Testis (tissue), 3 donors: ENCODE measurements around the gene SMG6. TPM values are rescaled to one million over a fixed set of nuclear protein-coding genes. Genes with fewer than 3 reads are reported as not detected.
A peak's percentile ranks its signal among the peaks of the same experiment; 100 is the strongest.

Experiments used
- DNase-seq: peaks from one replicate; pipeline ENCODE4 v3.0.0-alpha.2; 2019
- H3K27ac ChIP-seq, 2 donors: fragments of 200-600 bp; sonication (generic); one replicate each; pipeline ENCODE4 v1.5.1; 2019
- H3K27me3 ChIP-seq: fragments of 200-600 bp; sonication (generic); one replicate; pipeline ENCODE4 v1.5.1; 2019
- H3K36me3 ChIP-seq: fragments of 200-600 bp; sonication (generic); one replicate; pipeline ENCODE4 v1.5.1; 2017; ENCODE audit warnings: low read depth; ENCODE audit errors: missing control alignments
- H3K4me1 ChIP-seq: fragments of 200-600 bp; sonication (generic); one replicate; pipeline ENCODE4 v1.5.1; 2019
- H3K4me3 ChIP-seq, 2 donors: fragments of 200-600 bp; sonication (generic); one replicate each; pipeline ENCODE4 v1.5.1; 2017 to 2019
- H3K9me3 ChIP-seq: fragments of 200-600 bp; sonication (generic); one replicate; pipeline ENCODE4 v1.5.1; 2017
- POLR2A ChIP-seq: fragments of 450-650 bp; IDR thresholded peaks from one replicate; pipeline ENCODE4 v1.6.1; 2017; ENCODE audit warnings: antibody characterized with exemption, mild to moderate bottlenecking, moderate library complexity
- WGBS, 2 donors: methylation state at CpG; one replicate each; pipeline ENCODE4 v1.1.5; 2018; 5-methylcytosine and 5-hydroxymethylcytosine counted together
- intact Hi-C: fragments of 100-400 bp; cut with DNase I; formaldehyde crosslinking; loops from one replicate; pipeline ENCODE4 v1.15.1; 2023; ENCODE audit warnings: low total_unique reads
- polyA plus RNA-seq: library from polyadenylated mRNA; stranded (reverse); fragments of 350-450 nt; fragmentation: Illumina TruSeq; extraction: RNeasy Lipid Tissue Mini Kit (QIAGEN cat#74804); gene quantifications from one replicate; pipeline ENCODE4 v1.2.3, GENCODE V29; 2014; ENCODE audit warnings: low read depth, low replicate concordance; ENCODE audit not compliant: insufficient read depth
- total RNA-seq, 2 donors: library from RNA; depleted of rRNA; stranded (reverse); fragments of >200 nt; gene quantifications; one replicate each; pipeline ENCODE4 v1.2.3, GENCODE V29; 2016
- TF ChIP-seq, protein P1 (sequence below), 3 experiments: fragments of 450-650 bp in 2 of 3; fragments of 200-600 bp in 1 of 3; sonication (generic) in 1 of 3; IDR thresholded peaks; one replicate each; pipeline ENCODE4 v1.5.1; 2016 to 2019; ENCODE audit warnings: antibody characterized with exemption in 3 of 3, mild to moderate bottlenecking in 2 of 3, moderate library complexity in 1 of 3

The SMG6 gene
- total and polyA plus RNA-seq, 3 donors from 2014 or later, result 68.7 to 86.5 (median 80.6) TPM

DNA sequence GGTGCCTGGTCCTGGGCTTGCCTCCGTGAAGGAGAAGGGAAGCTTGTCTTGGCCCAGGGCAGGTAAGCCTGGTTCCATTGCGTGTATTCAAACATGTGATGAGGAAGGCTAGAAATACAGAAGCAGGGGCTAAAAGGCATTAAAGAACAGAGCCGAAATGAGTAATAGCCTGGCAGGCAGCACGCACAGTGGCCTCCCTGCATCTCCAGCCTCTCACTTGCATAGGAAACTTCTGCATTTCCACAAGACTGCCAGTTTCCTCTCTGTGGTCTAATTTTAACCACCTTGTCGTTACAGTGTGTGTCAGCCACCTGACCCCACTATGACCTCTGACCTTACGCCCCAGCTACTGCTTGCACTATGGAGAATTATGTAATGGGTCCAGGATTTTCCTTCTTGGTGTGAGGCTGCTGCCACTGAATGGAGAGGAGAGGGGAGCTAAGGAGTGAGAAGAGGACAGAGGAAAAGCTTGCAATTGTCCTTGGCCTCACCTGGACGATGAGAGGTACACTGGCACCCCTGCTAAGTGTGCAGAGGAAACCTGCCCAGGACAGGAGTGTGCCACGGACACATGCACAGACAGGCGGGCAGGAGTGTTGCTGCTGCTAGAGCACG is 215.9 kb downstream of the SMG6 start:
- H3K36me3 ChIP-seq, result no peaks in the 10 kb centered on the region
- no peak overlapping the region for H3K27ac ChIP-seq
- H3K27me3 ChIP-seq, result no peaks in the 10 kb centered on the region
- no peaks in the 10 kb centered on the region for H3K9me3 ChIP-seq
- no peak for TF ChIP-seq POLR2A
- intact Hi-C loops, result no loop called here
- WGBS, 2 donors, result 51 to 68% methylated on average over 10 of the region's 10 CpGs
- no peak overlapping the region for H3K4me3 ChIP-seq
- no peak for DNase-seq
- peaks cover 67% of the 10 kb centered on the region for H3K4me1 ChIP-seq

DNA sequence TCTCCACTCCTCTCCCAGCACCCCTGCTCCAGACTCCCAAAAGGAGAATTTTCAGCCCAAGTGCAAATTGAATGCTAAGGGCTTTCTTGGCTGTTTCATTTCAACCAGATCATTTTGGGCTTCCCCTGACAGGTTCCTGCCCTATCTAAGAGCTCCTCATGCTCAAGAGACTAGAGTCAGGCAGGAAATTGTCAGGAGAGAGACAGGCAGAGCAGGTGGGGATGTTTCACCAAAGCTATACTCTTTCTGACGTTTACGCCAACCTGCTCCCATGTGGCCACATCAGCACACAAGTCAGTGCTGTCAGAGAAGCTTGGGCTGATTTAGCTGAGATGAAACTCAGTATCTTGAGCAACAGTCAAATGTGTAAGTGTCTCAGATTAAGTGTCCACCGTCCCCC is 217.3 kb downstream of the SMG6 start:
- peak overlapping the region in 1 of 2 donors; percentile 82 for H3K27ac ChIP-seq
- intact Hi-C loops, result no loop called here
- peaks cover 76% of the 10 kb centered on the region for H3K4me1 ChIP-seq
- H3K27me3 ChIP-seq, result no peaks in the 10 kb centered on the region
- no peak for DNase-seq
- H3K9me3 ChIP-seq, result no peaks in the 10 kb centered on the region
- H3K4me3 ChIP-seq, result no peak overlapping the region
- TF ChIP-seq, protein P1, sequence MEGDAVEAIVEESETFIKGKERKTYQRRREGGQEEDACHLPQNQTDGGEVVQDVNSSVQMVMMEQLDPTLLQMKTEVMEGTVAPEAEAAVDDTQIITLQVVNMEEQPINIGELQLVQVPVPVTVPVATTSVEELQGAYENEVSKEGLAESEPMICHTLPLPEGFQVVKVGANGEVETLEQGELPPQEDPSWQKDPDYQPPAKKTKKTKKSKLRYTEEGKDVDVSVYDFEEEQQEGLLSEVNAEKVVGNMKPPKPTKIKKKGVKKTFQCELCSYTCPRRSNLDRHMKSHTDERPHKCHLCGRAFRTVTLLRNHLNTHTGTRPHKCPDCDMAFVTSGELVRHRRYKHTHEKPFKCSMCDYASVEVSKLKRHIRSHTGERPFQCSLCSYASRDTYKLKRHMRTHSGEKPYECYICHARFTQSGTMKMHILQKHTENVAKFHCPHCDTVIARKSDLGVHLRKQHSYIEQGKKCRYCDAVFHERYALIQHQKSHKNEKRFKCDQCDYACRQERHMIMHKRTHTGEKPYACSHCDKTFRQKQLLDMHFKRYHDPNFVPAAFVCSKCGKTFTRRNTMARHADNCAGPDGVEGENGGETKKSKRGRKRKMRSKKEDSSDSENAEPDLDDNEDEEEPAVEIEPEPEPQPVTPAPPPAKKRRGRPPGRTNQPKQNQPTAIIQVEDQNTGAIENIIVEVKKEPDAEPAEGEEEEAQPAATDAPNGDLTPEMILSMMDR (IDR thresholded peaks at IDR 0.05), result no peak
- no peak for TF ChIP-seq POLR2A
- no peaks in the 10 kb centered on the region for H3K36me3 ChIP-seq
- 76 to 79% methylated on average over 3 of the region's 3 CpGs for WGBS, 2 donors

DNA sequence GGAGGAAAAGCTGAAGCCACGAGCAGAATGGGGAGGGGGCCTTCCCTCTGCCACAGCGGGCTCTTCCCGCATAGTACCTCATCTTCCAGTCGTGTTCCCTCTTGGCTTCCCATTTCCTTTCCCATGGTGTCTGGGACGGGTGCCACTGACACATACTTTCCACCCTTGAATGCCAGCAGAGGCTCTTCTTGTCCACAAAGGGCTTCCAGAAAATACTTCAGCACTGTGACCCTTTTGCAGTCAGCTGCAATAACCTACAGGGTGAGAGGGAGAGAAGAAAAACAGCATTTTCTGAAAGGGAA is 218.0 kb downstream of the SMG6 start:
- intact Hi-C loops, result no loop called here
- H3K4me1 ChIP-seq, result peaks cover 70% of the 10 kb centered on the region
- no peaks in the 10 kb centered on the region for H3K9me3 ChIP-seq
- H3K4me3 ChIP-seq, result no peak overlapping the region
- TF ChIP-seq POLR2A, result no peak
- TF ChIP-seq, protein P1 (IDR thresholded peaks at IDR 0.05), result no peak
- 42 to 63% methylated on average over 4 to 5 of the region's 5 CpGs for WGBS, 2 donors
- peak overlapping the region; percentile 35 to 82 for H3K27ac ChIP-seq
- no peaks in the 10 kb centered on the region for H3K27me3 ChIP-seq
- no peak for DNase-seq
- no peaks in the 10 kb centered on the region for H3K36me3 ChIP-seq

DNA sequence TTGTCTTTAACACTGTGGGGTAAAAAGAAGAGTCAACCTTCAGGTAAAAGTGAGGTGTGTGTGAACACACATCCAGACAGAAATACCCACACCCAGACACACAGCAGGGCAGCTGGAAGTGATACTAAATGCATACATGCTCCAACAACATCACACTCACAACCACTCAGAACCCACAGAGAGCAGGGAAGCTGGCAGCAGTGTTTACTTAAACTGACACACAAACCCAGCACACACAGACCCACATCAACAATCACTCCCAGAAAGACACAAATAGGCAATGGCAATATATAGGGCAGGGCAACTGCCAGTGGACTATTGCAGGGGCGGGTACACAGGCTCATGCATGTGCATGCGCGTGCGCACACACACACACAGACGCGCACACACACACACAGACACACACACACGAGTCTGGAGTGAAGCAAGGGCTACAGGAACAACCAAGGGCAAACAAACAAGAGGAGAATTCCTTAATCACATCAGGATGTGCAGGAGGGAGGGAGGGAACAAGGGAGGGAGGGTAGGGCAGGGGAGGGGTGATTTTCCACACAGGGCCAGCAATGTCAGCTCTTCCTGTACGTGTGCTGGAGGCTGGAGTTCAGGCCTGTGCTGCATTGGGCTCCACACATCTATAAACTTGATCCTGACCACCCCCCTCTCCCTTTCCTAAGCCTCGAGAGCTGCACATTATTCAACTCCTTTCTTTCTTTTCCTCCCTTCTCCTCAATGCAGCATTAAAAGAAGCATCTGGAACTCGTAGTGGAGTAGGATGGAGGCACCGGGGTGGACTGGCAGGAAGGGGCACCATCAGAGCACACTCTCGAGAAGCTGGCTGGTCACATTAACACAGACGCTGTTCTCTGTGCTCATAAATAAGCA is 218.6 kb downstream of the SMG6 start:
- WGBS, 2 donors, result 40 to 44% methylated on average over 13 of the region's 13 CpGs
- Histone ChIP-seq H3K9me3 (no peaks in the 10 kb centered on the region), H3K27ac (peak overlapping the region; percentile 35 to 82), H3K4me1 (peaks cover 70% of the 10 kb centered on the region), H3K4me3 (no peak overlapping the region), H3K27me3 (no peaks in the 10 kb centered on the region), H3K36me3 (no peaks in the 10 kb centered on the region)
- intact Hi-C loops, result no loop called here
- no peak for TF ChIP-seq POLR2A
- TF ChIP-seq, protein P1 (IDR thresholded peaks at IDR 0.05), result no peak
- peak; percentile 68 for DNase-seq

DNA sequence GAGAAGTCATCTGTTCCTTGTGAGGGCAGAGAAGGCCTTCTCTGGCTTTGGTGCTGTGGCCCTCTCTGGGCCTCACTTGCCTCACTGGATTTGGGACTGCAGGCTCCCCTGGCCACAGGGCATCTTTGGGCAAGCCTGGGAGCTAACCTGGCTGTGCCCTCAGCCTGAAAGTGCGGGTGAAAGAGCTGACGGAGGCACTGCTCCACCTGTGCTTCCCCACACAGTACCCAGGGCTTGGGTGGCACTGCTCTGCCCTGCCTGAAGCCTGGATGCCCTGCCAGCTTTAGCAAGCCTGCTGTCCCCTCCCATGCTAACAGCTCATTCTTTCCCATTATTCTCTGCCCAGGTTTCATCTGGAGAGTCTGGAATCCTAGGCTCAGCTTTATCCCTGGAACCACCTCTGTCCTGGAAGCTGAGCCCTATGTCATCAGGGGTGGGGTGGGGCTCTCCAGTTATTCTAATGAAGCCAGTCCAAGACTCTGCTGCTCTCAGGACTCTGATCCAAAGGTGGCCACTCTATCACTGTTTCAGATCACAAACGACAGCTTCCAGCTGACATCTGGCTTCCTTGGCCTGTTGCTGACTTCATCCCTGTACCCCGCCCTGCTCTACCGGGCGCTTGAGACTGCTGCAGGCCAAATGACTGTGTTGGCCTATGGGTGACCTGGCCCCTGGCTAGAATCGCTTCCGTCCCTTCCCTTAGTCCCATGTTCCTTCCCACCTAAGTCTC is 219.4 kb downstream of the SMG6 start:
- no peaks in the 10 kb centered on the region for H3K9me3 ChIP-seq
- intact Hi-C loops, result no loop called here
- WGBS, 2 donors, result 46 to 73% methylated on average over 6 to 8 of the region's 8 CpGs
- H3K4me3 ChIP-seq, result no peak overlapping the region
- H3K36me3 ChIP-seq, result no peaks in the 10 kb centered on the region
- peak; percentile 46 for DNase-seq
- peak overlapping the region; percentile 35 to 82 for H3K27ac ChIP-seq
- no peaks in the 10 kb centered on the region for H3K27me3 ChIP-seq
- TF ChIP-seq, protein P1 (IDR thresholded peaks at IDR 0.05), result no peak
- peaks cover 70% of the 10 kb centered on the region for H3K4me1 ChIP-seq
